ENCODE data around the gene SCEL.

The SCEL gene

GRCh38 chr13:77528414-77528813 lies 7.1 kb upstream of the SCEL start:
- no peak for DNase-seq (ENCODE audit: low read depth in 1 of 2, low spot score in 1 of 2)
- TF ChIP-seq POLR2AphosphoS5 (IDR thresholded peaks at IDR 0.05; ENCODE audit: low read depth) (no peak), REST (IDR thresholded peaks at IDR 0.05; ENCODE audit: insufficient replicate concordance, low read depth) (no peak), GABPA (IDR thresholded peaks at IDR 0.05; ENCODE audit: low read depth) (no peak), CTCF (IDR thresholded peaks at IDR 0.05; ENCODE audit: insufficient read depth, low read length) (no peak), SPI1 (IDR thresholded peaks at IDR 0.05; ENCODE audit: borderline replicate concordance, low read depth) (no peak)
- no peaks in the 10 kb centered on the region for H3K27me3 ChIP-seq (ENCODE audit: insufficient read depth, poor library complexity, severe bottlenecking)
- no peak overlapping the region for H3K4me3 ChIP-seq (replicated peaks; ENCODE audit: insufficient read depth, low read length)
- no peak overlapping the region for H3K27ac ChIP-seq (replicated peaks)

GRCh38 chr13:77528834-77529500 lies 6.5 kb upstream of the SCEL start:
- no peak for TF ChIP-seq REST (IDR thresholded peaks at IDR 0.05; ENCODE audit: insufficient replicate concordance, low read depth)
- no peak for TF ChIP-seq GABPA (IDR thresholded peaks at IDR 0.05; ENCODE audit: low read depth)
- TF ChIP-seq CTCF (IDR thresholded peaks at IDR 0.05; ENCODE audit: insufficient read depth, low read length) = no peak
- no peak for TF ChIP-seq POLR2AphosphoS5 (IDR thresholded peaks at IDR 0.05; ENCODE audit: low read depth)
- TF ChIP-seq SPI1 (IDR thresholded peaks at IDR 0.05; ENCODE audit: borderline replicate concordance, low read depth) = no peak

GRCh38 chr13:77529501-77529840 lies 6.0 kb upstream of the SCEL start:
- H3K27ac ChIP-seq (replicated peaks) = no peak overlapping the region
- no peak overlapping the region for H3K4me3 ChIP-seq (replicated peaks; ENCODE audit: insufficient read depth, low read length)
- DNase-seq (ENCODE audit: low read depth in 1 of 2, low spot score in 1 of 2) = no peak
- no peaks in the 10 kb centered on the region for H3K27me3 ChIP-seq (ENCODE audit: insufficient read depth, poor library complexity, severe bottlenecking)
- TF ChIP-seq GABPA (IDR thresholded peaks at IDR 0.05; ENCODE audit: low read depth) = no peak
- TF ChIP-seq CTCF (IDR thresholded peaks at IDR 0.05; ENCODE audit: insufficient read depth, low read length) = no peak
- no peak for TF ChIP-seq REST (IDR thresholded peaks at IDR 0.05; ENCODE audit: insufficient replicate concordance, low read depth)
- TF ChIP-seq SPI1 (IDR thresholded peaks at IDR 0.05; ENCODE audit: borderline replicate concordance, low read depth) = no peak
- TF ChIP-seq POLR2AphosphoS5 (IDR thresholded peaks at IDR 0.05; ENCODE audit: low read depth) = no peak

More at GRCh38 chr13:77528834-77529500, 6.5 kb upstream of the SCEL start:
- H3K4me3 ChIP-seq (replicated peaks; ENCODE audit: insufficient read depth, low read length) = no peak overlapping the region
- no peak overlapping the region for H3K27ac ChIP-seq (replicated peaks)
- DNase-seq (ENCODE audit: low read depth in 1 of 2, low spot score in 1 of 2) = no peak
- H3K27me3 ChIP-seq (ENCODE audit: insufficient read depth, poor library complexity, severe bottlenecking) = no peaks in the 10 kb centered on the region
